GM19372 (cell line): Measurements from ENCODE around the gene DSG2.
"Not testable (repeated sequence)": the region's sequence is repeated elsewhere in the genome, so short reads cannot be mapped to it uniquely, and the experiment has no call there.

Experiments used
- ATAC-seq: cut with Tn5 transposase; IDR thresholded peaks from one replicate; pipeline ENCODE4 v1.9.1; 2021; ENCODE audit warnings: mild to moderate bottlenecking, low read depth, moderate library complexity; ENCODE audit not compliant: unreplicated experiment

The DSG2 gene

GRCh38 chr18:31498574-31499524 is 872 bp downstream of the DSG2 start:
- ATAC-seq: no peak

- peak; percentile 74 for ATAC-seq
Observed at GRCh38 chr18:31500051-31500688, 2.2 kb downstream of the DSG2 start.

- no peak for ATAC-seq
Observed at GRCh38 chr18:31503011-31503410, 5.0 kb downstream of the DSG2 start.

- ATAC-seq: no peak
Observed at GRCh38 chr18:31504455-31505147, 6.6 kb downstream of the DSG2 start.

GRCh38 chr18:31505156-31505555 is 7.2 kb downstream of the DSG2 start:
- ATAC-seq: no peak

GRCh38 chr18:31506024-31506742 is 8.2 kb downstream of the DSG2 start:
- no peak for ATAC-seq

- not testable (repeated sequence) for ATAC-seq
Observed at GRCh38 chr18:31507124-31507523, 9.1 kb downstream of the DSG2 start.

GRCh38 chr18:31508781-31509180 is 10.8 kb downstream of the DSG2 start:
- ATAC-seq: no peak

- ATAC-seq: no peak
Observed at GRCh38 chr18:31509571-31509970, 11.6 kb downstream of the DSG2 start.

- ATAC-seq: no peak
Observed at GRCh38 chr18:31510319-31510718, 12.3 kb downstream of the DSG2 start.

- ATAC-seq: no peak
Observed at GRCh38 chr18:31511098-31511497, 13.1 kb downstream of the DSG2 start.

GRCh38 chr18:31512203-31512764 is 14.3 kb downstream of the DSG2 start:
- ATAC-seq: no peak

GRCh38 chr18:31513189-31513935 is 15.4 kb downstream of the DSG2 start:
- ATAC-seq: no peak

GRCh38 chr18:31516437-31516836 is 18.5 kb downstream of the DSG2 start:
- no peak for ATAC-seq

- no peak for ATAC-seq
Observed at GRCh38 chr18:31526374-31526773, 28.4 kb downstream of the DSG2 start.

- ATAC-seq: no peak
Observed at GRCh38 chr18:31533236-31533635, 35.3 kb downstream of the DSG2 start.

- no peak for ATAC-seq
Observed at GRCh38 chr18:31538837-31539236, 40.9 kb downstream of the DSG2 start.

- no peak for ATAC-seq
Observed at GRCh38 chr18:31546476-31546875, 48.5 kb downstream of the DSG2 start.

- ATAC-seq: no peak
Observed at GRCh38 chr18:31548853-31549252, 50.9 kb downstream of the DSG2 start.

- no peak for ATAC-seq
Observed at GRCh38 chr18:31549416-31549815, 51.4 kb downstream of the DSG2 start.
